ENCODE measurements around the gene GUCY1A1. TPM values are rescaled to one million over a fixed set of nuclear protein-coding genes. Genes with fewer than 3 reads are reported as not detected.

The GUCY1A1 gene
- total RNA-seq, 2 donors from 2014 or later = 2.0 to 14.7 TPM

GRCh38 chr4:155749041-155749440 lies 82.4 kb downstream of the GUCY1A1 start:
- intact Hi-C loops (cut with DNase I) = no loop called here
- Histone ChIP-seq H3K27ac (no peak overlapping the region), H3K36me3 (no peaks in the 10 kb centered on the region), H3K27me3 (no peaks in the 10 kb centered on the region), H3K9ac (ENCODE audit: low read depth in 2 of 2, low read length in 2 of 2) (no peak overlapping the region), H3K4me1 (no peaks in the 10 kb centered on the region), H3K4me3 (no peak overlapping the region), H3K9me3 (no peaks in the 10 kb centered on the region)
- no peak for DNase-seq
- no peak for TF ChIP-seq CTCF (IDR thresholded peaks at IDR 0.05)

- no peaks in the 10 kb centered on the region for H3K9me3 ChIP-seq
- TF ChIP-seq CTCF (IDR thresholded peaks at IDR 0.05) = no peak
- H3K9ac ChIP-seq (ENCODE audit: low read depth in 2 of 2, low read length in 2 of 2) = no peak overlapping the region
- H3K27me3 ChIP-seq = no peaks in the 10 kb centered on the region
- H3K4me1 ChIP-seq = no peaks in the 10 kb centered on the region
- H3K4me3 ChIP-seq = no peak overlapping the region
- H3K36me3 ChIP-seq = no peaks in the 10 kb centered on the region
- no peak for DNase-seq
- no peak overlapping the region for H3K27ac ChIP-seq
- intact Hi-C loops (cut with DNase I) = no loop called here
Observed at GRCh38 chr4:155751569-155751968, 84.9 kb downstream of the GUCY1A1 start.

GRCh38 chr4:155757745-155758265 lies 91.2 kb downstream of the GUCY1A1 start:
- no peaks in the 10 kb centered on the region for H3K36me3 ChIP-seq
- H3K4me3 ChIP-seq = no peak overlapping the region
- no peak overlapping the region for H3K27ac ChIP-seq
- H3K27me3 ChIP-seq = peaks cover 16% of the 10 kb centered on the region
- DNase-seq = no peak
- no peak for TF ChIP-seq CTCF (IDR thresholded peaks at IDR 0.05)
- no peak overlapping the region for H3K9ac ChIP-seq (ENCODE audit: low read depth in 2 of 2, low read length in 2 of 2)
- intact Hi-C loops (cut with DNase I) = no loop called here
- H3K9me3 ChIP-seq = no peaks in the 10 kb centered on the region
- H3K4me1 ChIP-seq = no peaks in the 10 kb centered on the region

GRCh38 chr4:155758481-155759371 lies 92.1 kb downstream of the GUCY1A1 start, which contains the start of gene GUCY1B1:
Gene GUCY1B1 (plus strand): TSS chr4:155759021. CDS start chr4:155759141, 120 bp downstream.
- no peak for TF ChIP-seq CTCF (IDR thresholded peaks at IDR 0.05)
- H3K36me3 ChIP-seq = no peaks in the 10 kb centered on the region
- H3K27ac ChIP-seq = peak within 1 kb of the TSS; percentile 76
- intact Hi-C loops (cut with DNase I) = no loop called here
- peak within 1 kb of the TSS; percentile 34 to 68 for H3K9ac ChIP-seq (ENCODE audit: low read depth in 2 of 2, low read length in 2 of 2)
- DNase-seq = peak; percentile 76
- H3K4me3 ChIP-seq = peak within 1 kb of the TSS; percentile 59
- H3K9me3 ChIP-seq = no peaks in the 10 kb centered on the region
- peaks cover 16% of the 10 kb centered on the region for H3K27me3 ChIP-seq
- no peaks in the 10 kb centered on the region for H3K4me1 ChIP-seq

GRCh38 chr4:155759372-155760252 lies 93.0 kb downstream of the GUCY1A1 start:
- peak overlapping the region; percentile 34 to 68 for H3K9ac ChIP-seq (ENCODE audit: low read depth in 2 of 2, low read length in 2 of 2)
- no peaks in the 10 kb centered on the region for H3K36me3 ChIP-seq
- DNase-seq = peak; percentile 22
- intact Hi-C loops (cut with DNase I) = no loop called here
- no peak for TF ChIP-seq CTCF (IDR thresholded peaks at IDR 0.05)
- H3K4me1 ChIP-seq = no peaks in the 10 kb centered on the region
- H3K27ac ChIP-seq = peak overlapping the region; percentile 76
- peak overlapping the region; percentile 59 for H3K4me3 ChIP-seq
- no peaks in the 10 kb centered on the region for H3K9me3 ChIP-seq
- peaks cover 16% of the 10 kb centered on the region for H3K27me3 ChIP-seq
